NCI-H146 treated with DMSO at 0.1 percent for 48 hours (cell line): ENCODE results near the gene LYST.
A peak's percentile ranks its signal among the peaks of the same experiment; 100 is the strongest.
"Not testable (repeated sequence)": the region's sequence is repeated elsewhere in the genome, so short reads cannot be mapped to it uniquely, and the experiment has no call there.

ENCODE experiments used
- DNase-seq: peaks from one replicate; lab custom pipeline; 2025; ENCODE audit not compliant: unreplicated experiment; lab: John Stamatoyannopoulos, UW

The LYST gene

GRCh38 chr1:235821361-235821981, 45.2 kb downstream of the LYST start:
- no peak for DNase-seq

- DNase-seq: no peak
These were observed 46.6 kb downstream of the LYST start for GRCh38 chr1:235820061-235820460.

DNA sequence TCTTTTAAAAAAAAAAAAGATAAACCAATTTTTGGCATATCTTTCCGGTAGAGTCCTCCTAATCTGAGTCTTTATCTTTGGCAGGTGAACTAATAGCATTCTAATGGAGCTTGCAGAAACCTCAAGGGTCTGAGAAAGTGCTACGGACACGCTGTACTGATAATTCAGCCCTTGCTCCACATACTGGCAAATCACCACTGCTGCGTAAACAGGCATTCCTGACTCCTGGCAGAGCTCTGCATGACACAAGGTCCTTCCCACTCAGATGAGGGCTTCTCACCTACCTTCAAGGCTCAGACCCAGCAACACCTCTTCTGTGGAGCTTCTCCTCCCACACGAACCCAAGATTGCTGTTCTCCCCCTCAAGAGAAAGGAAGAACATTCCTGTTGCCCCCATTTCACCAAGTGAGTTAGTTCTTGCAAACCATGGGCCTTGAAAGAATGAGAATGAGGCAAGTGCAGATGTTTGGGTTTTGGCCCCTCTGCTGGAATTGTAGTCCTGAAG, 48.0 kb downstream of the LYST start:
- DNase-seq: no peak

DNA sequence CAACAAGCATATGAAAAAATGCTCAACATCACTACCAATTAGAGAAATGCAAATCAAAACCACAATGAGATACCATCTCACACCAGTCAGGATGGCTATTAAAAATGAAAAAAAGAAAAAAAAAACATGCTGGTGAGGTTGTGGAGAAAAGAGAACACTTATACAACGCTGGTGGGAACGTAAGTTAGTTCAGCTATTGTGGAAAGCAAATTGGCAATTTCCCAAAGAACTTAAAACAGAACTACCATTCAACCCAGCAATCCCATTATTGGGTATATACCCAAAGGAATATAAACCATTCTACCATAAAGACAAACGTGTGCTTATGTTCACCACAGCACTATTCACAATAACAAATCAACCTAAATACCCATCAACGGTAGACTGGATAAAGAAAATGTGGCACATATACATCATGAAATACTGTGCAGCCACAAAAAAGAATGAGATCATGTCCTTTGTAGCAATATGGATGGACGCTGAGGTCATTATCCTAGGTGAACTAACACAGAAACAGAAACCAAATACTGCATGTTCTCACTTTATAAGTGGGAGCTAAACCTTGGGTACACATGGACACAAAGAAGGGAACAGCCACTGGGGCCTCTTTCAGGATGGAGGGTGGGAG, 49.5 kb downstream of the LYST start:
- no peak for DNase-seq

DNA sequence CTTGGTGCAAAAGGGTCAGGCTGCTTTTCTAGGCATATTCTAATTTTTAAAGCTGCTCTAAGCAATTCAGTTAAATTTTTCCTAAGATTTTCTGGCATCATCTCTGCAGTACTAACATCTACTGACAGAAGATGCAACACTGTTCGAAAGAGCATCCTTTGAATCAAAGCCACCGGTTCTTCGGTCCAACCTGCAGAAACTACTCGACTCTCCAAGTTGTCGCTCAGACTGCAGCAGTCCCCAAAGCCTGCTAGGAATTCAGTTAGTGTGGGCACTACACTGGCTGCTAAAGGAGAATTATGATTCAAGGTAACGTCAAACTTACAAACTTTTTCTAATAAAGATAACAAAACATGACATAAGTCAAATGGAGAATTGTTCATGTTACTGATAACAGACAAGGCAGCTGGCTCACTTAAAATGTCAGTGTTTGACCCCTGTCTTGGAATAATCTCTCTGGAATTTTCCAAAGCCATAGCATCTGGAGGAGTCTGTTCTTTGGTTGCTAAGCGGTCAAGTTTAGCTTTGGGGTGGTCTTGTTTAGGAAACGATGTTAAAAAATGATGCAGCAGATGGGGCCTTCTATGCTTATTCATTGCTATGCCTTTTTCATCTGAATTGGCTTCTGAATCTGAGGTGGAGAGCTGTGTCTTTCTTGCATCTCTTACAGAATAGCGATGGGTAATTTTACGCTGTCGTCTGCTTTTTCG, 56.9 kb downstream of the LYST start:
- DNase-seq: no peak

DNA sequence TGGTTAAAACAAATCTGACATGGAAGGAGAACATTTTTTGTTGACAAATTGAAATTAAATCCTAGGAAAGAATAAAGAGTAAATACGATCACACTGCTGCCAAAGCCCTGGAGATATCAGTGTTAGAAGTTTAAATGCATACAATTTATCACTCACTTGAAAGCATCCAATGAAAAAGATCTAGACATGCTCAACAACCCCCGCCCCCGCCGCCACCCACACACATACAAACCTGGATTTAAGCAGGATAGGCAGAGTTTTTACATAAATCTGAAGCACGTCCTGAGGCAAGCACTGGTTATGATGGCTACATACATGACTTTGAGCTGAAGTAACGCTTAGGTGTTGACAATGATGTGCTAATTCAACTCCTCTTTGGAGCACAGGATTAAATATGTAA, 58.5 kb downstream of the LYST start:
- DNase-seq: no peak

DNA sequence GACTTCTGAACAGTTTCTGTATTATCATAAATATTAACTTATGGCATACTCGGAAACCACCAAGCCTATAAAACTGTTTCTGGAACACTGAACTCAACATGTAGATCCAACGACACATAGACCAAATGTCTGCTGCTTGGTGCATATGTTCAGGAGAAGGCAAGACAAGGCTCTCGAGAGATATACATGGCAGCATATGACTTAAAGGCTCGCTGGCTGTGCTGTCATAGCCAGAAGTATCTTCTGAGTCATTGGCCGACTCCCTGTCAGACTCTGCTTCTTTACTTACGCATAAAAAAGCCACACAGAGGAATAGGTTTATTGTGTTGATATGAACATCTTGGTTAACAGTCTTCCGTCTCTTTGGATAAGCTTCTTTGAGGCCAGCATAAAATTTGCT, 60.6 kb downstream of the LYST start:
- no peak for DNase-seq

GRCh38 chr1:235802573-235803346, 63.9 kb downstream of the LYST start:
- DNase-seq: no peak

- DNase-seq: no peak
These were observed 67.4 kb downstream of the LYST start for GRCh38 chr1:235799264-235799663.

DNA sequence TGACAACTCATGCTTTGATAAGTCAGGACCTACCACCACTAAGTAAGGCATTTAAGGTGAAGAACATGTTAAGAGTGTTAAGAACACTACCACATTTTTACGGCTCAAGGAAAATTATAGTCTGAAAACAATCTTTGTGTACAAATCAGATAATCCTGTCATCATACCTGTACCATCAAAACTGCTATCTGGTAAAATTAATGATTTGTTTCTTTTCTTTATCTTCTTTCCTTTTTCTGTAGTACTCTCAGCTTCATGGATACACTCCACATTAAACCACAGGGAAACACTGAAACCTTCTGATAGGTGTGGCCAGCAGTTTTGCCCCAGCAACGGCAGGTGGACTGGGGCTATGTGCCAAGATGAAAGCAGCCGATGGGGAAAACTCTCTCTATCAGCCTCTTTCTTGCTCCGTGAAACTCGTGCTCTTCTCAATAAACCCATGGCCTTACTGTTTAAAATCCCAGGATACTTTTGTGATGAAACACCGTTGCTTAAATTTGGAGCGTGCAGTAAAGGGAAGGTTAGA, 75.1 kb downstream of the LYST start:
- DNase-seq: no peak

DNA sequence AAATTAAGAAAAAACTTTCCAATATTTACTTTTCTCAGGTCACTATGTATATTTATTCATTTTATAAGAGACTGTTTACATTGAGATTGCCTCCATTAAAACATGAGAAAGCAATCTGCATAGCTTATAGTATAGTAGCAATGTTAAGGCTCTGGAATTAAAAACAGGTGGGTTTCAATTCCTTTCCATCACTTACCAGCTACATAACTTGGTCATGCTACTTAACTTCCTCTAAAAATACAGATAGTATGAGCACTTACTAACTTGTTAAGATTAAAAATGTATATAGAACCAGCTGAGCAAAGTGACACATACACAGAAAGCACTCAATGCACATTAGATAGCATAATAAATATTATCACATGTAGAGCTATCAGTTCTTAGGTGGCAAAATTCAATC, 76.6 kb downstream of the LYST start:
- DNase-seq: no peak

GRCh38 chr1:235786227-235786898, 80.3 kb downstream of the LYST start:
- not testable (repeated sequence) for DNase-seq

- peak; percentile 23 for DNase-seq
These were observed 81.8 kb downstream of the LYST start for GRCh38 chr1:235784950-235785349.

DNA sequence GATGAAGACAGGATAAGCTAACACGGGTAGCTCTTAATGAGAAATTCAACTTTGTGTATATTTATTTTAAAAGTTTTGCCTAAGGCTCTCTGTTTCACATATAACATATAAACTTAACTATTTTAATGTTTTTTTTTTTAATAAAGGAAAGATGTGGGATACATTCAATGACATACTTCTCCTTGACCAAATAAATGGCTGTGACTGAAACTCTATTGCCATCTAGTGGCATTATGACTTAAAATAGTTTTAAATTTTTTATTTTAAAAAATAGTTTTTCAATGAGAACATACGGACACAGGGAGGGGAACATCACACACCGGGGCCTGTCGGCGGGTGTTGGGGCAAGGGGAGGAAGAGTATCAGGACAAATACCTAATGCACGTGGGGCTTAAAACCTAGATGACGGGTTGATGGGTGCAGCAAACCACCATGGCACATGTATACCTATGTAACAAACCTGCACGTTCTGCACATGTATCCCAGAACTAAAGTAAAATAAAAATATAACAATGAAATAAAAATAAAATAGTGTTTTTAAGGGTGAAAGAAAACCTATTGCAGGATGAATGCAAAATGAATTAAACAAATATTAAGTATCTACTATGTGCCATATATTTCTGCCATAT, 83.4 kb downstream of the LYST start:
- DNase-seq: peak; percentile 59

- no peak for DNase-seq
These were observed 84.1 kb downstream of the LYST start for GRCh38 chr1:235782601-235783000.

- DNase-seq: no peak
These were observed 84.9 kb downstream of the LYST start for GRCh38 chr1:235781807-235782206.

DNA sequence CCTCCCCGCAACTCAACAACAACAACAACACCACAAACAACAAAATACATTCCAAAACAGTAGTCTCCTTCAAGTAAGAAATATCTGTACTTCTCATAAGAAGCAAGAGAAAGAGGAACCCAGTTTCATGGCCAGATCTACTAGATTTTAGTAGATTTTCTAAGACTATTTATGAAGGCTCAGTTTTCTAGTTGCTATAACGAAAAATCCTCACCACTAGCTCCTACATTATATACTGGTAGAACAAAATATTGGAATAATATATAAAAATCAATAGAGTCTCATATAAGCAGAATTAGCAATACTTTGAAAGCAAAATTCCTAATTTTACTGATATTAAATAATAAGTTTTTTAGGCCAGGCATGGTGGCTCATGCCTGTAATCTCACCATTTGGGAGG, 86.9 kb downstream of the LYST start:
- no peak for DNase-seq

- DNase-seq: no peak
These were observed 90.3 kb downstream of the LYST start for GRCh38 chr1:235776396-235776795.

GRCh38 chr1:235775246-235775860, 91.4 kb downstream of the LYST start:
- no peak for DNase-seq

GRCh38 chr1:235767795-235768194, 98.9 kb downstream of the LYST start:
- no peak for DNase-seq
